ENCODE results near the gene ACVR1. TPM values are rescaled to one million over a fixed set of nuclear protein-coding genes. Genes with fewer than 3 reads are reported as not detected.

The ACVR1 gene
- total RNA-seq, 1 donor from 2014 or later = 4.4 TPM

DNA sequence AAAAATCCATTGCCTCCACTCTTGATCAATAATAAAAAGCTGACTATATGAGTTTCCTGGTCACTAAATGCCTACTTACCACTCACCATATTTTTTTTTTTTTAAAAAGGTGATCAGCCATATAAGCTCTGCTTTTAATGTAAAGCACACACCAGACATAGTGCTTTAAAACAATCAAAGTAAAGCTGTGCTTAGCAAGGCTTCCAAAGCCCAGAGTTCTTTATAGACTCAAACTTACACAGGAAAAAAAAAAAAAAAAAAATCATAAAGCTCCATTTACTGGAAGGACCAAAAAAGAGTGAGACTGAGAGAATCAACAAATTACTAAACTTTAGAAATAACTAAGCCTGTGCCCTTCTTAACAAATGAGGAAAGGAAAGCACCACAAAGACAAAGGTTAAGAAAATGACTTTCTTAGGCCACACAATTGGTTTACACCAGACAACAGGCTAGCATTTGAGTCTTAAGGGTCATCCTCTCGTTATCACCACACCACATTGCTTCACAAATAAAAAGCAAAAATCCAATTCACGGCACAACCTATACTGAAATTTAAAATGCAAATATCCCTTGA lies 11.2 kb downstream of the ACVR1 start:
- CTCF ChIA-PET = no interaction called here
- H3K27me3 Mint-ChIP-seq = no peaks in the 10 kb centered on the region
- no peak for DNase-seq
- H3K9me3 Mint-ChIP-seq = no peaks in the 10 kb centered on the region
- POLR2A ChIA-PET = interaction anchor here (1.0 kb wide), 1 partner anchor 11 kb away, joined by 4 read pairs; the partner anchor contains the start of gene ACVR1
- no peak for ATAC-seq (ENCODE audit: low read depth)
- no peak overlapping the region for H3K4me3 Mint-ChIP-seq
- H3K27ac Mint-ChIP-seq = no peak overlapping the region
- intact Hi-C loops (cut with micrococcal nuclease) = no loop called here
- TF ChIP-seq, protein P1, sequence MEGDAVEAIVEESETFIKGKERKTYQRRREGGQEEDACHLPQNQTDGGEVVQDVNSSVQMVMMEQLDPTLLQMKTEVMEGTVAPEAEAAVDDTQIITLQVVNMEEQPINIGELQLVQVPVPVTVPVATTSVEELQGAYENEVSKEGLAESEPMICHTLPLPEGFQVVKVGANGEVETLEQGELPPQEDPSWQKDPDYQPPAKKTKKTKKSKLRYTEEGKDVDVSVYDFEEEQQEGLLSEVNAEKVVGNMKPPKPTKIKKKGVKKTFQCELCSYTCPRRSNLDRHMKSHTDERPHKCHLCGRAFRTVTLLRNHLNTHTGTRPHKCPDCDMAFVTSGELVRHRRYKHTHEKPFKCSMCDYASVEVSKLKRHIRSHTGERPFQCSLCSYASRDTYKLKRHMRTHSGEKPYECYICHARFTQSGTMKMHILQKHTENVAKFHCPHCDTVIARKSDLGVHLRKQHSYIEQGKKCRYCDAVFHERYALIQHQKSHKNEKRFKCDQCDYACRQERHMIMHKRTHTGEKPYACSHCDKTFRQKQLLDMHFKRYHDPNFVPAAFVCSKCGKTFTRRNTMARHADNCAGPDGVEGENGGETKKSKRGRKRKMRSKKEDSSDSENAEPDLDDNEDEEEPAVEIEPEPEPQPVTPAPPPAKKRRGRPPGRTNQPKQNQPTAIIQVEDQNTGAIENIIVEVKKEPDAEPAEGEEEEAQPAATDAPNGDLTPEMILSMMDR (IDR thresholded peaks at IDR 0.05) = no peak
- no peaks in the 10 kb centered on the region for H3K36me3 Mint-ChIP-seq (ENCODE audit: low read depth)
- H3K4me1 Mint-ChIP-seq = no peaks in the 10 kb centered on the region

DNA sequence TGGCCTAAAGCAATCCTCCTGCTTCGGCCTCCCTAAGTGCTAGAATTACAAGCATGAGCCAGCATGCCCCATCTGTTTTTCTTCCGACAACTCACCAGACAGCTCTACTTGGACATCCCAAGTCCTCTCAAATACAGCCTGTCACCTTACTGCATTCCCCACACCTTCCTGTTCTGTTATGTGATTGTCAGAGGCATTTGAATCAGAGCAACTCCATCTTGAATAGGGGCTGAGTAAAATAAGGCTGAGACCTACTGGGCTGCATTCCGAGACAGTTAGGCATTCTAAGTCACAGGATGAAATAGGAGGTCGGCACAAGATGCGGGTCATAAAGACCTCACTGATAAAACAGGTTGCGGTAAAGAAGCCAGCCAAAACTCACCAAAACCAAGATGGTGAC lies 17.3 kb downstream of the ACVR1 start:
- POLR2A ChIA-PET = no interaction called here

DNA sequence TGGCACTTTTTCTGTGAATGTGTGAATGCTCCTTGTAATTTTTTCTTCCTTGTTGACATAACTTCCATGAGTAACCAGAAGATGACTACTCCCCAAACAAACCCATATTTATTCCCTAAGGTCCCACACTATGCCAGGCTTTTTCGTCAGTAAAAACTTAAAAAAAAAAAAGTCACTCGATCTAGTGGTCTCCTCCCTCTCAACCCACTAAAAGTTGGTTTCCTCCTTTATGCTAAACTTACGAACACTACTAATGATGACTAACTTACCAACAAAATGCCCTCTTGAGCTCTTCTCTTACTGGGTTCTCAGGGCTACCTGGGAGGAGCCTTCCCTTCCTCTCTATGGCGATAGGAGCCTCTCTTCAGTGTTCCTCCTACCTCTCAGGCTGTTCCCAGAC lies 18.2 kb downstream of the ACVR1 start:
- Mint-ChIP-seq H3K4me1 (no peaks in the 10 kb centered on the region), H3K27ac (no peak overlapping the region), H3K27me3 (no peaks in the 10 kb centered on the region), H3K36me3 (ENCODE audit: low read depth) (no peaks in the 10 kb centered on the region), H3K4me3 (no peak overlapping the region), H3K9me3 (no peaks in the 10 kb centered on the region)
- intact Hi-C loops (cut with micrococcal nuclease) = no loop called here
- no peak for ATAC-seq (ENCODE audit: low read depth)
- DNase-seq = no peak
- POLR2A ChIA-PET = no interaction called here
- CTCF ChIA-PET = no interaction called here
- TF ChIP-seq, protein P1 (IDR thresholded peaks at IDR 0.05) = no peak

More for the DNA sequence above, 17.3 kb downstream of the ACVR1 start:
- Mint-ChIP-seq H3K4me3 (no peak overlapping the region), H3K27ac (no peak overlapping the region), H3K36me3 (ENCODE audit: low read depth) (no peaks in the 10 kb centered on the region), H3K27me3 (no peaks in the 10 kb centered on the region), H3K9me3 (no peaks in the 10 kb centered on the region), H3K4me1 (no peaks in the 10 kb centered on the region)
- CTCF ChIA-PET = no interaction called here
- intact Hi-C loops (cut with micrococcal nuclease) = no loop called here
- no peak for DNase-seq
- TF ChIP-seq, protein P1 (IDR thresholded peaks at IDR 0.05) = no peak
- no peak for ATAC-seq (ENCODE audit: low read depth)

DNA sequence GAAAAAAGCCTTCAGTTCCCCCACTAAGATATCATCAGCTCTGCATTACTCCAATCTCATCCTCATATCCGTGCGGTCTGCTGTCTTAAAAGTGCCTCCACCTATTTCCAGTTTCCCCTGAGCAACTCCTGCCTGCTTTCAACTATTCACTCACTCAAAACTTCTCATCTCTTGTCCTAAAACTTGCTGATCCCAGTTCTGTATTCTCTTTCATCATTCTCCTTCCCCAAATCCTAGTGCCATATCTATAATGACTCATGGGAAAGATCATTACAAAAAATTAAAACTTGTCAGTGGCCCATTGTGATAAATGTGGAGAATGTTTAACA lies 20.0 kb downstream of the ACVR1 start:
- Mint-ChIP-seq H3K36me3 (ENCODE audit: low read depth) (no peaks in the 10 kb centered on the region), H3K9me3 (no peaks in the 10 kb centered on the region), H3K27ac (no peak overlapping the region), H3K4me3 (no peak overlapping the region), H3K4me1 (no peaks in the 10 kb centered on the region), H3K27me3 (no peaks in the 10 kb centered on the region)
- intact Hi-C loops (cut with micrococcal nuclease) = no loop called here
- TF ChIP-seq, protein P1 (IDR thresholded peaks at IDR 0.05) = no peak
- POLR2A ChIA-PET = no interaction called here
- no peak for ATAC-seq (ENCODE audit: low read depth)
- no peak for DNase-seq
- CTCF ChIA-PET = no interaction called here

DNA sequence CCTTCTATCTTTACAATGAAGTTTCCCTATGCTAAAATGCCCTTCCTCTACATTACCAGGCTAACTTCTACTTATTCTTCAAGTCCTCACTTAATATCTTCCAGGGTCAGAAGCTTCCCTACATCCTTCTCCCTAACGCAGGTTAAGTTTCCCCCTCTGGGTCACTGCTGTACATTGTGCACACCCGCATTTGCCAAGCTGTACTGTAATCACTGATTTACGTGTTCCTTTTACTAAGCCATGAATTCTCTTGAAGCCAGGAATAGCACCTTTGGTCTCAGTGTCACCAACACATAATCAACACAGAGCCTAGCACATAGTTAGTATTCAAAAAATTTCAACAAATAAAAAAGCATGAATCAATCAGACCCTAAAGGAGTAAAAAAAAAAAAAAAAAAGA lies 22.3 kb downstream of the ACVR1 start:
- H3K27ac Mint-ChIP-seq = no peak overlapping the region
- ATAC-seq (ENCODE audit: low read depth) (no peak), DNase-seq (no peak)
- H3K4me3 Mint-ChIP-seq = no peak overlapping the region
- CTCF ChIA-PET = no interaction called here
- POLR2A ChIA-PET = no interaction called here
- no peaks in the 10 kb centered on the region for H3K9me3 Mint-ChIP-seq
- no peaks in the 10 kb centered on the region for H3K27me3 Mint-ChIP-seq
- intact Hi-C loops (cut with micrococcal nuclease) = no loop called here
- no peaks in the 10 kb centered on the region for H3K4me1 Mint-ChIP-seq
- peaks cover 7% of the 10 kb centered on the region for H3K36me3 Mint-ChIP-seq (ENCODE audit: low read depth)
- TF ChIP-seq, protein P1 (IDR thresholded peaks at IDR 0.05) = no peak

Measured in activated B cell treated with CpG ODN at 0.5 μM for 24 hours (primary cell).